Activated naive CD4-positive, alpha-beta T cell treated with anti-CD3 and anti-CD28 coated beads for 36 hours (primary cell): ENCODE measurements around the gene TPD52L1. TPM values are rescaled to one million over a fixed set of nuclear protein-coding genes. Genes with fewer than 3 reads are reported as not detected.
"Not testable (repeated sequence)": the region's sequence is repeated elsewhere in the genome, so short reads cannot be mapped to it uniquely, and the experiment has no call there.

Experiments used
- CTCF ChIA-PET: fragments of 350-600 bp; sonication (Branson Sonifier 250); formaldehyde crosslinking; loops from one replicate; lab custom pipeline; 2021; ENCODE audit warnings: antibody characterized with exemption; lab: Charles Lee
- DNase-seq: peaks from one replicate; pipeline ENCODE4 v3.0.0-alpha.2; 2020
- H3K27ac Mint-ChIP-seq: one replicate; pipeline ENCODE4 v1.8.0; 2021; ENCODE audit warnings: mild to moderate bottlenecking, mixed read lengths
- H3K27me3 Mint-ChIP-seq: one replicate; pipeline ENCODE4 v1.8.0; 2021; ENCODE audit warnings: low read depth, mixed read lengths
- H3K36me3 Mint-ChIP-seq: one replicate; pipeline ENCODE4 v1.8.0; 2021; ENCODE audit warnings: low read depth, mixed read lengths
- H3K4me1 Mint-ChIP-seq: one replicate; pipeline ENCODE4 v1.8.0; 2021; ENCODE audit warnings: low read depth, mixed read lengths
- H3K4me3 Mint-ChIP-seq: one replicate; pipeline ENCODE4 v1.8.0; 2021; ENCODE audit warnings: mild to moderate bottlenecking, moderate library complexity, mixed read lengths
- H3K9me3 Mint-ChIP-seq: one replicate; pipeline ENCODE4 v1.8.0; 2021; ENCODE audit warnings: mixed read lengths
- intact Hi-C: fragments of 100-400 bp; cut with micrococcal nuclease; formaldehyde crosslinking; loops from one replicate; pipeline ENCODE4 v1.15.1; 2023
- total RNA-seq, 2 experiments: library from RNA; stranded (reverse); gene quantifications; one replicate each; pipeline ENCODE4 v1.2.3, GENCODE V29; 2021

The TPD52L1 gene
- total RNA-seq, 2 experiments from 2014 or later: 5.6 to 5.7 TPM

GRCh38 chr6:125271486-125272159 lies 118.0 kb downstream of the TPD52L1 start:
- DNase-seq: no peak
- intact Hi-C loops: no loop called here
- Mint-ChIP-seq H3K27ac (no peak overlapping the region), H3K4me1 (no peaks in the 10 kb centered on the region), H3K9me3 (no peaks in the 10 kb centered on the region), H3K4me3 (no peak overlapping the region), H3K27me3 (no peaks in the 10 kb centered on the region), H3K36me3 (peaks cover 44% of the 10 kb centered on the region)
- CTCF ChIA-PET: no interaction called here

GRCh38 chr6:125273251-125273650 lies 119.7 kb downstream of the TPD52L1 start:
- CTCF ChIA-PET: no interaction called here
- intact Hi-C loops: no loop called here
- Mint-ChIP-seq H3K4me3 (no peak overlapping the region), H3K27me3 (no peaks in the 10 kb centered on the region), H3K36me3 (peaks cover 49% of the 10 kb centered on the region), H3K4me1 (no peaks in the 10 kb centered on the region), H3K27ac (no peak overlapping the region), H3K9me3 (no peaks in the 10 kb centered on the region)
- DNase-seq: no peak

GRCh38 chr6:125273965-125274364 lies 120.4 kb downstream of the TPD52L1 start:
- no peak overlapping the region for H3K4me3 Mint-ChIP-seq

DNA sequence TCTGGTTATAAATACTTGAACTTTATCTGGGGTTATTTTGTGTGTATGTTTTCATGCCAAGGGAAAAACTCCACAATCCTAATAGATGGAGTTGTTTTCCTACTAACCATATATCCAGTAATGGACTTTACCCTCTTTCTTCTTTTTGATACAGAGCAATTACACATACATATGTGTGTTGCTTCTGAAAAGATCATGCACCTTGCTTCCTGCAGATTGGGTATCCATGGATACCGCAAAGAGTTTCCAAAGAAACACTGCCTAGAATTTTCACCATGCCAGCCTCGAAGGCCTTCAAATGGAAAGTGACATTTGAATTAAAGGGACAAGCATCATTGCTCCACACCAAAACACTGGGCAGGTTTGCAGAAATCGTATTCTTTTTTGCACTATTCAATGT lies 121.4 kb downstream of the TPD52L1 start:
- peaks cover 10% of the 10 kb centered on the region for H3K4me1 Mint-ChIP-seq
- intact Hi-C loops: loop anchor here (5.0 kb wide), 1 partner anchor 83 kb away; no protein-coding TSS in a partner anchor
- no peak overlapping the region for H3K4me3 Mint-ChIP-seq
- no peak for DNase-seq
- no peaks in the 10 kb centered on the region for H3K27me3 Mint-ChIP-seq
- CTCF ChIA-PET: no interaction called here
- peaks cover 60% of the 10 kb centered on the region for H3K36me3 Mint-ChIP-seq
- H3K9me3 Mint-ChIP-seq: no peaks in the 10 kb centered on the region
- H3K27ac Mint-ChIP-seq: no peak overlapping the region

More at GRCh38 chr6:125273965-125274364, 120.4 kb downstream of the TPD52L1 start:
- CTCF ChIA-PET: no interaction called here
- H3K9me3 Mint-ChIP-seq: no peaks in the 10 kb centered on the region
- intact Hi-C loops: no loop called here
- peaks cover 55% of the 10 kb centered on the region for H3K36me3 Mint-ChIP-seq
- no peaks in the 10 kb centered on the region for H3K27me3 Mint-ChIP-seq
- H3K27ac Mint-ChIP-seq: no peak overlapping the region
- H3K4me1 Mint-ChIP-seq: peaks cover 4% of the 10 kb centered on the region
- no peak for DNase-seq

GRCh38 chr6:125275779-125276178 lies 122.2 kb downstream of the TPD52L1 start:
- Mint-ChIP-seq H3K36me3 (peaks cover 69% of the 10 kb centered on the region), H3K27ac (no peak overlapping the region), H3K27me3 (no peaks in the 10 kb centered on the region), H3K9me3 (no peaks in the 10 kb centered on the region), H3K4me1 (peaks cover 12% of the 10 kb centered on the region), H3K4me3 (no peak overlapping the region)
- intact Hi-C loops: loop anchor here (5.0 kb wide), 1 partner anchor 83 kb away; no protein-coding TSS in a partner anchor
- DNase-seq: no peak
- CTCF ChIA-PET: no interaction called here

GRCh38 chr6:125277838-125278237 lies 124.3 kb downstream of the TPD52L1 start:
- Mint-ChIP-seq H3K9me3 (peaks cover 6% of the 10 kb centered on the region), H3K36me3 (peaks cover 73% of the 10 kb centered on the region), H3K4me3 (no peak overlapping the region), H3K27me3 (no peaks in the 10 kb centered on the region), H3K27ac (no peak overlapping the region), H3K4me1 (peaks cover 15% of the 10 kb centered on the region)
- intact Hi-C loops: loop anchor here (5.0 kb wide), 1 partner anchor 86 kb away; no protein-coding TSS in a partner anchor
- DNase-seq: no peak
- CTCF ChIA-PET: no interaction called here

- H3K9me3 Mint-ChIP-seq: peaks cover 12% of the 10 kb centered on the region
- intact Hi-C loops: loop anchor here (5.0 kb wide), 1 partner anchor 88 kb away; no protein-coding TSS in a partner anchor
- peaks cover 29% of the 10 kb centered on the region for H3K4me1 Mint-ChIP-seq
- H3K27ac Mint-ChIP-seq: no peak overlapping the region
- no peak for DNase-seq
- CTCF ChIA-PET: no interaction called here
- H3K36me3 Mint-ChIP-seq: peaks cover 79% of the 10 kb centered on the region
- H3K4me3 Mint-ChIP-seq: no peak overlapping the region
- H3K27me3 Mint-ChIP-seq: no peaks in the 10 kb centered on the region
Measured at GRCh38 chr6:125279961-125280360, 126.4 kb downstream of the TPD52L1 start.

DNA sequence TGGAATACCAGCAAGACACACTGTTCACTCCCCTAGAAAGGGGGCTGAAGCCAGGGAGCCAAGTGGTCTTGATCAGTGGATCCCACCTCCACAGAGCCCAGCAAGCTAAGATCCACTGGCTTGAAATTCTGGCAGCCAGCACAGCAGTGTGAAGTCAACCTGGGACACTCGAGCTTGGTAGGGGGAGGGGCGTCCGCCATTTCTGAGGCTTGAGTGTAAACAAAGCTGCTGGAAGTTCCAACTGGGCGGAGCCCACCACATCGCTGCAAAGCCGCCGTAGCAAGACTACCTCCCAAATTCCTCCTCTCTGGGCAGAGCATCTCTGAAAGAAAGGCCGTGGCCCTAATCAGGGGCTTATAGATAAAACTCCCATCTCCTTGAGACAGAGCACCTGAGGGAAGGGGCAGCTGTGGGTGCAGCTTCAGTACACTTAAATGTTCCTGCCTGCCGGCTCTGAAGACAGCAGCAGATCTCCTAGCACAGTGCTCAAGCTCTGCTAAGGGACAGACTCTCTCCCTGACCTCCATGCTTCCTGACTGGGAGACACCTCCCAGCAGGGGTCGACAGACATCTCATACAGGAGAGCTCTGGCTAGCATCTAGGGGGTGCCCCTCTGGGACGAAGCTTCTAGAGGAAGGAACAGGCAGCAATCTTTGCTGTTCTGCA lies 126.9 kb downstream of the TPD52L1 start:
- Mint-ChIP-seq H3K4me1 (peaks cover 29% of the 10 kb centered on the region), H3K9me3 (peaks cover 15% of the 10 kb centered on the region), H3K36me3 (peaks cover 79% of the 10 kb centered on the region)
- H3K27ac Mint-ChIP-seq, H3K4me3 Mint-ChIP-seq, DNase-seq, CTCF ChIA-PET, H3K27me3 Mint-ChIP-seq, intact Hi-C loops: not testable (repeated sequence)

DNA sequence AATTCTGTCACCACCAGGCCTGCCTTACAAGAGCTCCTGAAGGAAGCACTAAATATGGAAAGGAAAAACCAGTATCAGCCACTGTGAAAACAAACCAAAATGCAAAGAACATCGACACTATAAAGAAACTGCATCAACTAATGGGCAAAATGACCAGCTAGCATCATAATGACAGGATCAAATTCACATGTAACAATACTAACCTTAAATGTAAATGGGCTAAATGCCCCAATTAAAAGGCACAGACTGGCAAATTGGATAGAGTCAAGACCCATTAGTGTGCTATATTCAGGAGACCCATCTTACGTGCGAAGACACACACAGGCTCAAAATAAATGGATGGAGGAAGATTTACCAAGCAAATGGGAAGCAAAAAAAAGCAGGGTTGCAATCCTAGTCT lies 128.9 kb downstream of the TPD52L1 start:
- intact Hi-C loops, H3K4me3 Mint-ChIP-seq, H3K27me3 Mint-ChIP-seq, H3K27ac Mint-ChIP-seq, DNase-seq, CTCF ChIA-PET: not testable (repeated sequence)
- H3K4me1 Mint-ChIP-seq: peaks cover 29% of the 10 kb centered on the region
- H3K36me3 Mint-ChIP-seq: peaks cover 84% of the 10 kb centered on the region
- peaks cover 19% of the 10 kb centered on the region for H3K9me3 Mint-ChIP-seq

- Mint-ChIP-seq H3K36me3 (peaks cover 86% of the 10 kb centered on the region), H3K27me3 (no peaks in the 10 kb centered on the region), H3K9me3 (peaks cover 24% of the 10 kb centered on the region), H3K4me1 (peaks cover 17% of the 10 kb centered on the region), H3K27ac (no peak overlapping the region), H3K4me3 (no peak overlapping the region)
- CTCF ChIA-PET: no interaction called here
- DNase-seq: no peak
- intact Hi-C loops: no loop called here
Measured at GRCh38 chr6:125285353-125285752, 131.8 kb downstream of the TPD52L1 start.

DNA sequence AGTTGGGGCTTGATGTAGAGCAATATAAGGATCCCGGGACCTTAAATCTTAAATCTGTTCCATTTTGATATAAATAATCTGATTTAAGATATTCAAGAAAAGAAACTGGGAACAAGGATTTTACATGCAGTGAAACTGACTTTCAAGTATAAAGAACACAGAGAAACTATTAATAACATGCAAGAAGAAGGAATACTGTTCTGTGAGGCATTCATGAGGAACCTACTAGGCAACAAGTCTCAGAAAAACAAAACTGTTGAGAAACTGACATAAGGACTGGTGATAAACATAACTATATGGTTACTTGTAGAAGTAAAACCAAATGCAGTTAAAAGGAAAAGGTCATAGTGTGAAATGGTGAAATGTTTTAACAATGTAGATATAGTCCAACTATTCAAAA lies 132.4 kb downstream of the TPD52L1 start:
- no peak for DNase-seq
- Mint-ChIP-seq H3K36me3 (peaks cover 84% of the 10 kb centered on the region), H3K9me3 (peaks cover 24% of the 10 kb centered on the region), H3K4me3 (no peak overlapping the region), H3K27ac (no peak overlapping the region), H3K27me3 (no peaks in the 10 kb centered on the region), H3K4me1 (peaks cover 15% of the 10 kb centered on the region)
- intact Hi-C loops: no loop called here
- CTCF ChIA-PET: no interaction called here

DNA sequence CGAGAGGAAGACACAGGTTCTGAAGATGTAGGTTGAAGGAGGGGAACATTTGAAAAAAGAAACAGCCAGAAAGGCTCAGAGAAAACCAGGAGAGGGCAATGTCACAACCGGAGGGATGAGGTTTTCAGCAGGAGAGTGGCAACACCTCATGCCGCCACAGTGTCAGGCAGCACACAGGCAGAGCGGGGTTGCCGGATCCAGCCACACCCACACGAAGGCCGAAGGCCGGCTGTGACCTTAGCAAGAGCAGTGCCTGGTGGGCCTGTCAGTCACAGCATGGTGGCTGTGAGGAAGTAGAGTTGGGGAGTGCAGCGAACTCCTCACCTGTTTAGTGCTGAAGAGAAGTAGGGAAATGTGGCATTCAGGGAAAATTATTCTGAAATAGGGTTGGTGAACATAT lies 134.1 kb downstream of the TPD52L1 start:
- H3K27ac Mint-ChIP-seq: no peak overlapping the region
- H3K9me3 Mint-ChIP-seq: peaks cover 20% of the 10 kb centered on the region
- intact Hi-C loops: no loop called here
- no peak for DNase-seq
- H3K27me3 Mint-ChIP-seq: no peaks in the 10 kb centered on the region
- CTCF ChIA-PET: no interaction called here
- peaks cover 84% of the 10 kb centered on the region for H3K36me3 Mint-ChIP-seq
- peaks cover 17% of the 10 kb centered on the region for H3K4me1 Mint-ChIP-seq
- no peak overlapping the region for H3K4me3 Mint-ChIP-seq

GRCh38 chr6:125293587-125293986 lies 140.0 kb downstream of the TPD52L1 start:
- Mint-ChIP-seq H3K27me3 (no peaks in the 10 kb centered on the region), H3K4me3 (no peak overlapping the region), H3K9me3 (peaks cover 4% of the 10 kb centered on the region), H3K36me3 (peaks cover 76% of the 10 kb centered on the region), H3K4me1 (peaks cover 32% of the 10 kb centered on the region), H3K27ac (no peak overlapping the region)
- no peak for DNase-seq
- CTCF ChIA-PET: no interaction called here
- intact Hi-C loops: no loop called here
